Endothelial cell (in vitro differentiated cells): ENCODE measurements around the gene CABLES1. TPM values are rescaled to one million over a fixed set of nuclear protein-coding genes. Genes with fewer than 3 reads are reported as not detected.

Experiments
- DNase-seq: peaks from one replicate; pipeline ENCODE4 v3.0.0; 2021; ENCODE audit warnings: low spot score
- H3K27ac Mint-ChIP-seq: one replicate; pipeline ENCODE4 v1.8.0; 2021; ENCODE audit warnings: mixed read lengths, inconsistent platforms; ENCODE audit not compliant: unreplicated experiment
- H3K27me3 Mint-ChIP-seq: one replicate; pipeline ENCODE4 v1.8.0; 2021; ENCODE audit warnings: mild to moderate bottlenecking, moderate library complexity, mixed read lengths, inconsistent platforms; ENCODE audit not compliant: unreplicated experiment
- H3K36me3 Mint-ChIP-seq: one replicate; pipeline ENCODE4 v1.8.0; 2021; ENCODE audit warnings: mild to moderate bottlenecking, low read depth, mixed read lengths, inconsistent platforms; ENCODE audit not compliant: unreplicated experiment
- H3K4me1 Mint-ChIP-seq: one replicate; pipeline ENCODE4 v1.8.0; 2021; ENCODE audit warnings: mild to moderate bottlenecking, mixed read lengths, inconsistent platforms; ENCODE audit not compliant: unreplicated experiment
- H3K4me3 Mint-ChIP-seq: one replicate; pipeline ENCODE4 v1.8.0; 2021; ENCODE audit warnings: mild to moderate bottlenecking, mixed read lengths, inconsistent platforms; ENCODE audit not compliant: unreplicated experiment
- H3K9me3 Mint-ChIP-seq: one replicate; pipeline ENCODE4 v1.8.0; 2021; ENCODE audit warnings: mixed read lengths, inconsistent platforms; ENCODE audit not compliant: unreplicated experiment
- total RNA-seq: library from RNA; stranded (reverse); fragmentation: NEBNext Ultra II Directional; extraction: Animal tissue kit (Norgen Biotek cat#: 25700); gene quantifications from one replicate; pipeline ENCODE4 v1.2.1, GENCODE V29; 2021; ENCODE audit not compliant: unreplicated experiment
- TF ChIP-seq, protein P1 (sequence below): fragments of 200-600 bp; sonication (generic); IDR thresholded peaks from one replicate; pipeline ENCODE4 v1.5.0; 2021; ENCODE audit warnings: antibody characterized with exemption; ENCODE audit not compliant: unreplicated experiment

The CABLES1 gene
- total RNA-seq, 1 donor from 2014 or later, result 24.9 TPM

DNA sequence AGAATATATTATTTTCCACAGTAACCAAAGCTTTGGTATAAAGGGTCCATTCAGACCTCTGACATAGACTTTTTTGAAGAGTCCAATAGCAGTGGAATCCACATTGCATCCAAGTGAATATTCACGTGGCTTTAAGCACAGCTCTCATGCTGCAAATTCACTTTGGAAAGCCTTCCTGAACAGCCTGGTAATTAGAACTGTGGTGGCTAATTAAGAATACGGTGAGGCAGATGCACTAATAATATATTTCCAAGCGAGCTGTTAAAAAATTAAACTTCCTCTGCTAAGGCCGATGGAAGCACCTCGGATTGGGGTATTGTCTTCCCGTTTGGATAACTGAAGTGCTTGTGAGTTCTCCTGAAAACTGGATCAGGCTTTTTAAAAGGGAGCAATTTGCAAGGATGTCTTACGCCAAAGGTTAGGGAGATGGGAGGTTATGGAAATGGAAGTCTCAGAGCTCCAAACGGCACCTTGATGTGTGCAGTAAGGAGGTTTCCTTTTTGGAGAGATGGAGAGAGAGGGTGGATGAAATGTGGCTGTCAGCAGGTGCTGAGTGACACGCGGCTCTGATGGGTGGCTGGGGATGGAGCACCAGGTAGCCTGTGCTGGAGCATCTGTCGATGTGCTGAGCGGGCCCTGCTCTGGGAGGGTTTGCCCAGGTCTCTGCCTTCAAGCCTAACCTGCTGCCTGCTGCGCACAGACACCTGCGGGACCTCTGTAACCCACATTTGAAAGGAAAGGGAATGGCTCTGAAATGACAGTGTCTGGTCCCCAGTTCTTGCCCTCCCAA is 37.5 kb downstream of the CABLES1 start:
- Mint-ChIP-seq H3K4me3 (no peak overlapping the region), H3K9me3 (no peaks in the 10 kb centered on the region), H3K27ac (no peak overlapping the region), H3K36me3 (peaks cover 6% of the 10 kb centered on the region), H3K27me3 (peaks cover 5% of the 10 kb centered on the region), H3K4me1 (peaks cover 23% of the 10 kb centered on the region)
- TF ChIP-seq, protein P1, sequence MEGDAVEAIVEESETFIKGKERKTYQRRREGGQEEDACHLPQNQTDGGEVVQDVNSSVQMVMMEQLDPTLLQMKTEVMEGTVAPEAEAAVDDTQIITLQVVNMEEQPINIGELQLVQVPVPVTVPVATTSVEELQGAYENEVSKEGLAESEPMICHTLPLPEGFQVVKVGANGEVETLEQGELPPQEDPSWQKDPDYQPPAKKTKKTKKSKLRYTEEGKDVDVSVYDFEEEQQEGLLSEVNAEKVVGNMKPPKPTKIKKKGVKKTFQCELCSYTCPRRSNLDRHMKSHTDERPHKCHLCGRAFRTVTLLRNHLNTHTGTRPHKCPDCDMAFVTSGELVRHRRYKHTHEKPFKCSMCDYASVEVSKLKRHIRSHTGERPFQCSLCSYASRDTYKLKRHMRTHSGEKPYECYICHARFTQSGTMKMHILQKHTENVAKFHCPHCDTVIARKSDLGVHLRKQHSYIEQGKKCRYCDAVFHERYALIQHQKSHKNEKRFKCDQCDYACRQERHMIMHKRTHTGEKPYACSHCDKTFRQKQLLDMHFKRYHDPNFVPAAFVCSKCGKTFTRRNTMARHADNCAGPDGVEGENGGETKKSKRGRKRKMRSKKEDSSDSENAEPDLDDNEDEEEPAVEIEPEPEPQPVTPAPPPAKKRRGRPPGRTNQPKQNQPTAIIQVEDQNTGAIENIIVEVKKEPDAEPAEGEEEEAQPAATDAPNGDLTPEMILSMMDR, result no peak
- no peak for DNase-seq

DNA sequence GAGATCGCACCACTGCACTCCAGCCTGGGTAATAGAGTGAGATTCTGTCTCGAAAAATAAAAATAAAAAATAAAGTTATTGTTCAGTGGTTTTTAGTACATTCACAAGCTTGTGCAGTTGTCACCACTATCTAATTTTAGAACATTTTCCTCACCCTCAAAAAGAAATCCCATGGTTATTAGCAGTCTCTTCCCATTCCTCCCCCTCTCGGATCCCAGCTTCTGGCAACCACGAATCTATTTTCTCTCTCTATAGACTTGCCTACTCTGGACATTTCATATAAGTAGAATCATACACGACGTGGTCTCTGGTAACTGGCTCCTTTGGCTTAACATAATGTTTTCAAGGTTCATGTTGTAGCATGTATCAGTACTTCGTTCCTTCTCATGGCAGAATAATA is 38.6 kb downstream of the CABLES1 start:
- Mint-ChIP-seq H3K9me3 (no peaks in the 10 kb centered on the region), H3K27ac (no peak overlapping the region), H3K4me1 (peaks cover 28% of the 10 kb centered on the region), H3K36me3 (no peaks in the 10 kb centered on the region), H3K27me3 (peaks cover 5% of the 10 kb centered on the region), H3K4me3 (no peak overlapping the region)
- TF ChIP-seq, protein P1, result no peak
- DNase-seq, result no peak

DNA sequence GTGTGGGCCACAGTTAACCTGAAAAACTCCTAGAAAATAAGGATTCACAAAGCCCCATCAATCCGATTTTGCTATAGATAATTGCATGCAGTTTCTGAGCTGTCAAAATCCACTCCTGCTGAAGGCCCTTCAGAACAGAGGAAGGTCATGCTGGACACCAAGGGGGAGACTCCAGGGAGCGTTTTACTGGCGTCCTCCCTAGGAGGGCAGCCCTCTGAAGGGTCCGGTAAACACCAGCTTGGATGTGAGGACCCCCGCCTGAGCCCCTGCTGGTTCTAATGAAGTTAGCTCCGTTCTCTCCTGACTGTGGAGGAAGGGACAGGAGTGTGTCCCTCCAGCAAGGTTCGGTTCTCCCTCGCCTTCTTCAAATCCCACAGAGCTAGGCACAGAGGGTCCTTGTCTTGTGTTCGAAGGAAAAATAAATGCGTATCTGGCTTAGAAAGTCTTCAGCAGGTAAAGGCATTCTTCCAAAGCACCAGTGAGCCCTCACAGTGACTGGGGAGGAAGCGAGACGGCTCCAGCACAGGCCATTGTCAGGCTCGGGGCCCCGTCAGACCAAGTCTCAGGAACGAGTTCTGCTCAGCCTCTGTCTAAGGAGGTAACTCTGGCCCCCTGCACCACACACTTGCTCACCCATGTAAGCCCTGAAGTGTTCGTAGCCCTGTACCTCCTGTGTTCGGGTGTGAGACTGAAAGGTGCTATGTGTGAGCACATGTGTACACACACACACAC is 41.6 kb downstream of the CABLES1 start:
- Mint-ChIP-seq H3K27ac (no peak overlapping the region), H3K4me1 (peaks cover 30% of the 10 kb centered on the region)

DNA sequence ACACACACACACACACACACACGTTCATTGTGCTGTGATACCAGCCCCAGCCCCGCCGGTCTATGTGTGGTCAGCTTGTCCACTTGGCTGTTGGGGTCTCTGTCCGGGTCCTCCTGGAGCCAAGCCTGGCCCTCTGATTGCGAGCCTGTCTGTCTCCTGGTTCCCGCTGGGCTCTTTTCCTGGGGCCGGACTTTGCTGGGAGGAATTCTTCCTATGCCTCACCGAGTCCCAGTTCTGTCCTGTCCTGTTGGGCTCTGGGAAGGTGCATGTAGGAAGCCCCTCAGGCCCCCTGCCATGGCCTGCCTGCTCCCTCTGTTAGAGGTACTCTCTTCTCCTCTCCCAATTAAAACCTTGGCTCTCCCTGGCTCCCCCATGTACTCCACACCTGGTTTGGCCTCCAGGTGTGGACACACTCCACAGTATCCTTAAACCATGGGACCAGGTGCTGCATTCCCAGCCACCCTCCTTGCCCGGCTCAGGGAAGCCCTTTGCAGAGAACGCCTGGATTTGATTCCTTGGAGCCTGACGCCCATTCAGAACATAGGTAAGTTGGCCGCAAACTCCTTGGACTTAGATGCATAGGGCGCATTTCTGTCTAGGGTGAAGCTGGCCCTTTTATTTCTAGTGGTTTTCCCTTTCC is 42.3 kb downstream of the CABLES1 start:
- H3K27ac Mint-ChIP-seq, result no peak overlapping the region
- no peaks in the 10 kb centered on the region for H3K9me3 Mint-ChIP-seq

More for the DNA sequence above, 41.6 kb downstream of the CABLES1 start:
- DNase-seq, result no peak
- H3K36me3 Mint-ChIP-seq, result no peaks in the 10 kb centered on the region
- TF ChIP-seq, protein P1, result no peak
- H3K9me3 Mint-ChIP-seq, result no peaks in the 10 kb centered on the region
- H3K27me3 Mint-ChIP-seq, result peaks cover 5% of the 10 kb centered on the region
- H3K4me3 Mint-ChIP-seq, result no peak overlapping the region

More for the DNA sequence above, 42.3 kb downstream of the CABLES1 start:
- DNase-seq, result no peak
- TF ChIP-seq, protein P1, result no peak
- peaks cover 30% of the 10 kb centered on the region for H3K4me1 Mint-ChIP-seq
- H3K36me3 Mint-ChIP-seq, result no peaks in the 10 kb centered on the region
- H3K27me3 Mint-ChIP-seq, result peaks cover 3% of the 10 kb centered on the region
- no peak overlapping the region for H3K4me3 Mint-ChIP-seq
